OCI-LY7 (cell line): ENCODE measurements around the gene KCNT1.

Experiments used
- EZH2phosphoT487 ChIP-seq: fragments of 200-600 bp; sonication (generic); IDR thresholded peaks from 2 replicates; pipeline ENCODE4 v1.6.1; 2018; ENCODE audit warnings: low read depth, borderline replicate concordance, mild to moderate bottlenecking, mixed run types, antibody characterized with exemption, low read length, moderate library complexity, mixed read lengths
- TF ChIP-seq, protein P1 (sequence below): fragments of 200-600 bp; sonication (generic); conservative IDR thresholded peaks from 2 replicates; pipeline ENCODE4 v1.5.1; 2014; ENCODE audit warnings: mild to moderate bottlenecking, antibody characterized with exemption, low read length, moderate library complexity, mixed read lengths

DNA sequence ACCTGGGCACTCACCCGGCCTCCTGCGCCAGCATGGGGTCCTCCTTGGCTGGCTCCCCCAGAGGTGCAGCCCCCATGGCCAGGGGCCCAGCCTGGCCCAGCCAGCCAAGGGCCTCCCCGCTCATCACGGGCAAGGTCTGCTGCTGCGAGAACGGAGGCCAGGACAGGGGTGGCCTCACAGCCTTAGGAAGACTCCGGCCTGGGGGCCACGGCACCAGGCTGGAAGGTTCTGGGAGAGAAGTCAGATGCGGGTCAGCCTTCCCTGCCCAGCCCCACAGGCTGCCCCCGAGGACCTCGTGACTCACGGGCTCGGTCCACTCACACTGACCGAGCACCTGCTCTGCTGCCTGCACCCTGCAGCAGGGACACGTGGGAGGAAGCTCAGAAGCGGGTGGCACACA lies 6.9 kb upstream of the KCNT1 start:
- TF ChIP-seq, protein P1, sequence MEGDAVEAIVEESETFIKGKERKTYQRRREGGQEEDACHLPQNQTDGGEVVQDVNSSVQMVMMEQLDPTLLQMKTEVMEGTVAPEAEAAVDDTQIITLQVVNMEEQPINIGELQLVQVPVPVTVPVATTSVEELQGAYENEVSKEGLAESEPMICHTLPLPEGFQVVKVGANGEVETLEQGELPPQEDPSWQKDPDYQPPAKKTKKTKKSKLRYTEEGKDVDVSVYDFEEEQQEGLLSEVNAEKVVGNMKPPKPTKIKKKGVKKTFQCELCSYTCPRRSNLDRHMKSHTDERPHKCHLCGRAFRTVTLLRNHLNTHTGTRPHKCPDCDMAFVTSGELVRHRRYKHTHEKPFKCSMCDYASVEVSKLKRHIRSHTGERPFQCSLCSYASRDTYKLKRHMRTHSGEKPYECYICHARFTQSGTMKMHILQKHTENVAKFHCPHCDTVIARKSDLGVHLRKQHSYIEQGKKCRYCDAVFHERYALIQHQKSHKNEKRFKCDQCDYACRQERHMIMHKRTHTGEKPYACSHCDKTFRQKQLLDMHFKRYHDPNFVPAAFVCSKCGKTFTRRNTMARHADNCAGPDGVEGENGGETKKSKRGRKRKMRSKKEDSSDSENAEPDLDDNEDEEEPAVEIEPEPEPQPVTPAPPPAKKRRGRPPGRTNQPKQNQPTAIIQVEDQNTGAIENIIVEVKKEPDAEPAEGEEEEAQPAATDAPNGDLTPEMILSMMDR = no peak
- no peak for TF ChIP-seq EZH2phosphoT487
